Measurements from ENCODE around the gene NDFIP1. TPM values are rescaled to one million over a fixed set of nuclear protein-coding genes. Genes with fewer than 3 reads are reported as not detected.

NDFIP1 gene
- total RNA-seq, 1 experiment from 2014 or later = 37.8 TPM

- Histone ChIP-seq H3K36me3 (ENCODE audit: control insufficient read depth in 1 of 2, insufficient read depth in 2 of 2, low read length in 2 of 2) (no peaks in the 10 kb centered on the region), H3K9me2 (ENCODE audit: insufficient read depth) (no peaks in the 10 kb centered on the region), H3K4me2 (ENCODE audit: low read length) (no peak overlapping the region), H2AFZ (ENCODE audit: low read depth, low read length, poor library complexity, severe bottlenecking) (no peak overlapping the region), H3K4me1 (ENCODE audit: control insufficient read depth in 1 of 2, insufficient read depth in 2 of 2, low read length in 2 of 2) (no peaks in the 10 kb centered on the region; a peak in 1 of 4 replicates), H3K9ac (ENCODE audit: low read length) (no peak overlapping the region), H3K4me3 (replicated peaks in 1 of 2; ENCODE audit: low read depth in 1 of 2, low read length in 2 of 2) (no peak overlapping the region), H3K27me3 (ENCODE audit: insufficient read depth, low read length) (no peaks in the 10 kb centered on the region), H3K27ac (ENCODE audit: low read depth, low read length) (no peak overlapping the region), H4K20me1 (ENCODE audit: insufficient read depth) (no peaks in the 10 kb centered on the region), H3K9me3 (ENCODE audit: control insufficient read depth in 1 of 2, insufficient read depth in 1 of 2, low read depth in 1 of 2, low read length in 2 of 2) (no peaks in the 10 kb centered on the region), H3K79me2 (ENCODE audit: insufficient read depth, low read length) (no peaks in the 10 kb centered on the region)
- CTCF ChIA-PET = no interaction called here
- BruUV-seq (replicated peaks) = no TSS peak
- ATAC-seq (no peak), DNase-seq (ENCODE audit: low read depth, low spot score) (no peak)
- RAD21 ChIA-PET (ENCODE audit: low non-redundant PET in 1 of 2, low total read pairs in 2 of 2, uncharacterized antibody in 2 of 2, unreplicated experiment in 2 of 2) = no interaction called here
- no peak for TF ChIP-seq YY1 (IDR thresholded peaks at IDR 0.05; ENCODE audit: extremely low read depth, insufficient replicate concordance, low read depth, low read length)
- no peak for TF ChIP-seq SP1 (IDR thresholded peaks at IDR 0.05; ENCODE audit: low read depth)
- TF ChIP-seq EGR1 (IDR thresholded peaks at IDR 0.05; ENCODE audit: low read depth) = no peak
- TF ChIP-seq FOSL1 (IDR thresholded peaks at IDR 0.05; ENCODE audit: low read depth) = no peak
- intact Hi-C loops (cut with micrococcal nuclease) = loop anchor here (10.0 kb wide), 1 partner anchor 725 kb away; no protein-coding TSS in a partner anchor
- POLR2A ChIA-PET = no interaction called here
Measured at GRCh38 chr5:142159354-142159753, 50.8 kb downstream of the NDFIP1 start.

GRCh38 chr5:142164315-142164714, 55.7 kb downstream of the NDFIP1 start:
- intact Hi-C loops (cut with micrococcal nuclease) = no loop called here
- ChIA-PET POLR2A (no interaction called here), RAD21 (ENCODE audit: low non-redundant PET in 1 of 2, low total read pairs in 2 of 2, uncharacterized antibody in 2 of 2, unreplicated experiment in 2 of 2) (no interaction called here), CTCF (no interaction called here)
- ATAC-seq (no peak), DNase-seq (ENCODE audit: low read depth, low spot score) (no peak)
- Histone ChIP-seq H2AFZ (ENCODE audit: low read depth, low read length, poor library complexity, severe bottlenecking) (no peak overlapping the region), H3K36me3 (ENCODE audit: control insufficient read depth in 1 of 2, insufficient read depth in 2 of 2, low read length in 2 of 2) (no peaks in the 10 kb centered on the region), H4K20me1 (ENCODE audit: insufficient read depth) (no peaks in the 10 kb centered on the region), H3K9me3 (ENCODE audit: control insufficient read depth in 1 of 2, insufficient read depth in 1 of 2, low read depth in 1 of 2, low read length in 2 of 2) (no peaks in the 10 kb centered on the region), H3K9me2 (ENCODE audit: insufficient read depth) (no peaks in the 10 kb centered on the region), H3K9ac (ENCODE audit: low read length) (no peak overlapping the region), H3K4me3 (replicated peaks in 1 of 2; ENCODE audit: low read depth in 1 of 2, low read length in 2 of 2) (no peak overlapping the region), H3K27me3 (ENCODE audit: insufficient read depth, low read length) (no peaks in the 10 kb centered on the region), H3K4me2 (ENCODE audit: low read length) (no peak overlapping the region), H3K79me2 (ENCODE audit: insufficient read depth, low read length) (no peaks in the 10 kb centered on the region), H3K4me1 (ENCODE audit: control insufficient read depth in 1 of 2, insufficient read depth in 2 of 2, low read length in 2 of 2) (peaks cover 0 to 16% of the 10 kb centered on the region in 2 experiments; a peak in 1 of 4 replicates), H3K27ac (ENCODE audit: low read depth, low read length) (no peak overlapping the region)
- BruUV-seq (replicated peaks) = no TSS peak
- no peak for TF ChIP-seq JUND (IDR thresholded peaks at IDR 0.05)
- no peak for TF ChIP-seq ATF3 (IDR thresholded peaks at IDR 0.05)
- TF ChIP-seq REST (IDR thresholded peaks at IDR 0.05; ENCODE audit: low read depth) = no peak
- TF ChIP-seq ZBTB33 (IDR thresholded peaks at IDR 0.05; ENCODE audit: extremely low read depth, insufficient replicate concordance, low read length) = no peak
- no peak for TF ChIP-seq CTCF (IDR thresholded peaks at IDR 0.05 in 2 of 3, conservative IDR thresholded peaks at IDR 0.05 in 1 of 3; ENCODE audit: borderline replicate concordance in 1 of 3, insufficient read depth in 1 of 3, low read depth in 2 of 3, low read length in 2 of 3)
- no peak for TF ChIP-seq YY1 (IDR thresholded peaks at IDR 0.05; ENCODE audit: extremely low read depth, insufficient replicate concordance, low read depth, low read length)
- no peak for TF ChIP-seq SP1 (IDR thresholded peaks at IDR 0.05; ENCODE audit: low read depth)
- TF ChIP-seq FOSL1 (IDR thresholded peaks at IDR 0.05; ENCODE audit: low read depth) = no peak
- TF ChIP-seq EGR1 (IDR thresholded peaks at IDR 0.05; ENCODE audit: low read depth) = no peak
- no peak for TF ChIP-seq RAD21 (IDR thresholded peaks at IDR 0.05; ENCODE audit: low read depth)
- TF ChIP-seq CEBPB (IDR thresholded peaks at IDR 0.05; ENCODE audit: low read depth) = no peak
- TF ChIP-seq ZNF274 (IDR thresholded peaks at IDR 0.05; ENCODE audit: low read depth, low read length) = no peak

Data from HCT116 (cell line).